Hippocampal formation (tissue), 2 donors: ENCODE results near the gene TRAF3IP3.

Experiments used
- DNase-seq, 2 donors: peaks; one replicate each; lab custom pipeline; 2025; lab: John Stamatoyannopoulos, UW

TRAF3IP3 gene

GRCh38 chr1:209755926-209756614 is at the start of gene TRAF3IP3:
TRAF3IP3 (plus strand) TSS chr1:209756053; CDS start chr1:209760040, 3,987 bp downstream.
- peak; percentile 18 to 29 for DNase-seq

GRCh38 chr1:209706622-209707021 is 49.2 kb upstream of the TRAF3IP3 start:
- no peak for DNase-seq

- DNase-seq, result no peak
Measured at GRCh38 chr1:209707308-209707707, 48.5 kb upstream of the TRAF3IP3 start.

- DNase-seq, result peak in 1 of 2 donors; percentile 23
Measured at GRCh38 chr1:209708297-209708696, 47.6 kb upstream of the TRAF3IP3 start.

- no peak for DNase-seq
Measured at GRCh38 chr1:209710093-209710492, 45.8 kb upstream of the TRAF3IP3 start.

- no peak for DNase-seq
Measured at GRCh38 chr1:209710847-209711246, 45.0 kb upstream of the TRAF3IP3 start.

- peak in 1 of 2 donors; percentile 79 for DNase-seq
Measured at GRCh38 chr1:209714338-209714737, 41.5 kb upstream of the TRAF3IP3 start.

GRCh38 chr1:209715314-209715713 is 40.5 kb upstream of the TRAF3IP3 start:
- DNase-seq, result no peak

- no peak for DNase-seq
Measured at GRCh38 chr1:209717818-209718217, 38.0 kb upstream of the TRAF3IP3 start.

- DNase-seq, result no peak
Measured at GRCh38 chr1:209720326-209720725, 35.5 kb upstream of the TRAF3IP3 start.

GRCh38 chr1:209720826-209721225 is 35.0 kb upstream of the TRAF3IP3 start:
- no peak for DNase-seq

- no peak for DNase-seq
Measured at GRCh38 chr1:209721323-209721722, 34.5 kb upstream of the TRAF3IP3 start.

GRCh38 chr1:209723265-209723664 is 32.6 kb upstream of the TRAF3IP3 start:
- no peak for DNase-seq

GRCh38 chr1:209723756-209724693 is 31.8 kb upstream of the TRAF3IP3 start:
- DNase-seq, result no peak

- no peak for DNase-seq
Measured at GRCh38 chr1:209727286-209727685, 28.6 kb upstream of the TRAF3IP3 start.

GRCh38 chr1:209727785-209728184 is 28.1 kb upstream of the TRAF3IP3 start:
- no peak for DNase-seq

GRCh38 chr1:209728466-209728865 is 27.4 kb upstream of the TRAF3IP3 start:
- peak; percentile 12 to 60 for DNase-seq

GRCh38 chr1:209729436-209729835 is 26.4 kb upstream of the TRAF3IP3 start:
- DNase-seq, result no peak

- DNase-seq, result no peak
Measured at GRCh38 chr1:209732725-209733124, 23.1 kb upstream of the TRAF3IP3 start.

GRCh38 chr1:209733409-209734192 is 22.3 kb upstream of the TRAF3IP3 start:
- DNase-seq, result no peak

GRCh38 chr1:209736490-209737117 is 19.2 kb upstream of the TRAF3IP3 start:
- no peak for DNase-seq

GRCh38 chr1:209737118-209737505 is 18.7 kb upstream of the TRAF3IP3 start:
- no peak for DNase-seq
